Stimulated activated CD4-positive, alpha-beta T cell treated with anti-CD3 and anti-CD28 coated beads, Interleukin-12 subunit alpha, Interleukin-12 subunit beta, amount 100 ng/mL, for 4 hours (primary cell): Measurements from ENCODE around the gene SCAF1.
A peak's percentile ranks its signal among the peaks of the same experiment; 100 is the strongest.
"Not testable (repeated sequence)": the region's sequence is repeated elsewhere in the genome, so short reads cannot be mapped to it uniquely, and the experiment has no call there.

Experiments
- DNase-seq: peaks from one replicate; pipeline ENCODE4 v3.0.0-alpha.2; 2020

Gene SCAF1

GRCh38 chr19:49616945-49617344 is 25.1 kb upstream of the SCAF1 start:
- DNase-seq = no peak

- DNase-seq = not testable (repeated sequence)
Observed at GRCh38 chr19:49617860-49618259, 24.1 kb upstream of the SCAF1 start.

- no peak for DNase-seq
Observed at GRCh38 chr19:49624967-49625910, 16.8 kb upstream of the SCAF1 start.

GRCh38 chr19:49626226-49626625 is 15.8 kb upstream of the SCAF1 start:
- DNase-seq = no peak

- no peak for DNase-seq
Observed at GRCh38 chr19:49629659-49630058, 12.3 kb upstream of the SCAF1 start.

GRCh38 chr19:49631014-49631588 is 10.9 kb upstream of the SCAF1 start:
- DNase-seq = no peak

GRCh38 chr19:49631610-49632192 is 10.3 kb upstream of the SCAF1 start:
- DNase-seq = no peak

GRCh38 chr19:49632576-49632975 is 9.4 kb upstream of the SCAF1 start:
- DNase-seq = no peak

GRCh38 chr19:49633273-49633672 is 8.7 kb upstream of the SCAF1 start:
- not testable (repeated sequence) for DNase-seq

GRCh38 chr19:49635530-49636232 is 6.3 kb upstream of the SCAF1 start:
- no peak for DNase-seq

GRCh38 chr19:49636233-49636932 is 5.6 kb upstream of the SCAF1 start:
- DNase-seq = no peak

- DNase-seq = no peak
Observed at GRCh38 chr19:49637821-49638738, 3.9 kb upstream of the SCAF1 start.

GRCh38 chr19:49639401-49640112 is 2.5 kb upstream of the SCAF1 start:
- DNase-seq = no peak

GRCh38 chr19:49640113-49640898 is 1.7 kb upstream of the SCAF1 start, which contains the start of gene RRAS:
TSS of gene RRAS (minus strand) at chr19:49640143. CDS start at chr19:49640098, 45 bp downstream.
- DNase-seq = peak; percentile 99

GRCh38 chr19:49642492-49643035 is 555 bp downstream of the SCAF1 start:
- DNase-seq = no peak

GRCh38 chr19:49643466-49643865 is 1.5 kb downstream of the SCAF1 start:
- DNase-seq = no peak

- no peak for DNase-seq
Observed at GRCh38 chr19:49645592-49645991, 3.6 kb downstream of the SCAF1 start.

- no peak for DNase-seq
Observed at GRCh38 chr19:49645995-49646394, 4.0 kb downstream of the SCAF1 start.

- DNase-seq = no peak
Observed at GRCh38 chr19:49646586-49646985, 4.6 kb downstream of the SCAF1 start.
